IMR-90 (cell line): ENCODE data around the gene TCERG1L. TPM values are rescaled to one million over a fixed set of nuclear protein-coding genes. Genes with fewer than 3 reads are reported as not detected.

ENCODE experiments used
- ATAC-seq: fragments of 200-7000 bp; cut with Tn5 transposase; 2 replicates; pipeline ENCODE4 v1.9.1; 2020; ENCODE audit warnings: low read depth, mild to moderate bottlenecking, moderate library complexity
- BruUV-seq: library from RNA; stranded (reverse); fragments of 400-500 nt; replicated peaks from 2 replicates; lab custom pipeline; 2021; lab: Mats Ljungman, UMichigan
- CTCF ChIA-PET: fragments of 300-600 bp; formaldehyde crosslinking; extraction: SDS; loops from one replicate; lab custom pipeline; 2021; ENCODE audit warnings: antibody characterized with exemption; lab: Yijun Ruan, JAX
- POLR2A ChIA-PET: fragments of 300-600 bp; sonication (Branson Sonifier 250); formaldehyde crosslinking; loops from one replicate; lab custom pipeline; 2022; ENCODE audit warnings: antibody characterized with exemption; ENCODE audit not compliant: unreplicated experiment; lab: Charles Lee
- DNase-seq: peaks from one replicate; pipeline ENCODE4 v3.0.0; 2013
- H2AFZ ChIP-seq: replicated peaks from 2 replicates; pipeline ENCODE3; 2013; ENCODE audit warnings: low read length, mild to moderate bottlenecking; ENCODE audit not compliant: poor library complexity
- H2AK5ac ChIP-seq: 2 replicates; pipeline ENCODE4 v1.6.1; 2013; ENCODE audit warnings: low read depth, low read length, inconsistent platforms
- H2AK9ac ChIP-seq: replicated peaks from 2 replicates; pipeline ENCODE3; 2013; ENCODE audit warnings: mild to moderate bottlenecking, low read depth, low read length, moderate library complexity; ENCODE audit not compliant: poor library complexity
- H2BK120ac ChIP-seq: 2 replicates; pipeline ENCODE4 v1.6.1; 2013; ENCODE audit warnings: low read depth, low read length, inconsistent platforms
- H2BK15ac ChIP-seq: 3 replicates; pipeline ENCODE4 v1.6.1; 2013; ENCODE audit warnings: low read depth, low read length, inconsistent platforms
- H2BK20ac ChIP-seq: 2 replicates; pipeline ENCODE4 v1.6.1; 2013; ENCODE audit warnings: low read depth, mild to moderate bottlenecking, inconsistent platforms, low read length, moderate library complexity
- H2BK5ac ChIP-seq: 2 replicates; pipeline ENCODE4 v1.6.1; 2013; ENCODE audit warnings: mild to moderate bottlenecking, low read depth, low read length, inconsistent platforms; ENCODE audit not compliant: poor library complexity, severe bottlenecking
- H3K14ac ChIP-seq: replicated peaks from 2 replicates; pipeline ENCODE4 v1.6.1; 2013; ENCODE audit warnings: low read depth, low read length, inconsistent platforms
- H3K18ac ChIP-seq: 2 replicates; pipeline ENCODE4 v1.6.1; 2013; ENCODE audit warnings: low read depth, low read length, control low read depth
- H3K23ac ChIP-seq: 2 replicates; pipeline ENCODE4 v1.6.1; 2013; ENCODE audit warnings: low read depth, low read length, inconsistent platforms
- H3K27ac ChIP-seq: 2 replicates; pipeline ENCODE4 v1.5.1; 2013; ENCODE audit warnings: mild to moderate bottlenecking, control low read depth, low read length; ENCODE audit not compliant: insufficient read depth
- H3K27me3 ChIP-seq: 2 replicates; pipeline ENCODE4 v1.6.1; 2013; ENCODE audit warnings: low read length; ENCODE audit not compliant: control insufficient read depth, insufficient read depth
- H3K36me3 ChIP-seq: 2 replicates; pipeline ENCODE4 v1.6.1; 2013; ENCODE audit warnings: low read length, mixed read lengths; ENCODE audit not compliant: control insufficient read depth, insufficient read depth
- H3K4ac ChIP-seq: 2 replicates; pipeline ENCODE4 v1.6.1; 2013; ENCODE audit warnings: low read depth, low read length, inconsistent platforms
- H3K4me1 ChIP-seq: 2 replicates; pipeline ENCODE4 v1.6.1; 2013; ENCODE audit warnings: low read length, mixed read lengths; ENCODE audit not compliant: control insufficient read depth, insufficient read depth
- H3K4me2 ChIP-seq: 2 replicates; pipeline ENCODE4 v1.6.1; 2013; ENCODE audit warnings: low read depth, mild to moderate bottlenecking, control low read depth, low read length, moderate library complexity
- H3K4me3 ChIP-seq: 2 replicates; pipeline ENCODE4 v1.5.1; 2013; ENCODE audit warnings: low read depth, mild to moderate bottlenecking, control low read depth, low read length, moderate library complexity; ENCODE audit not compliant: insufficient read depth
- H3K56ac ChIP-seq: 2 replicates; pipeline ENCODE4 v1.6.1; 2013; ENCODE audit warnings: low read length, inconsistent platforms; ENCODE audit not compliant: insufficient read depth; ENCODE audit errors: extremely low read depth
- H3K79me1 ChIP-seq, 2 experiments: 2 replicates each; pipeline ENCODE4 v1.6.1; 2013; ENCODE audit warnings: low read length in 2 of 2, inconsistent platforms in 1 of 2, low read depth in 1 of 2
- H3K9ac ChIP-seq: 2 replicates; pipeline ENCODE4 v1.6.1; 2013; ENCODE audit warnings: low read depth, low read length, control low read depth
- H3K9me1 ChIP-seq: 2 replicates; pipeline ENCODE4 v1.6.1; 2013; ENCODE audit warnings: low read length, inconsistent platforms; ENCODE audit not compliant: insufficient read depth
- H3K9me3 ChIP-seq: 2 replicates; pipeline ENCODE4 v1.6.1; 2013; ENCODE audit warnings: low read length; ENCODE audit not compliant: control insufficient read depth, insufficient read depth
- H4K20me1 ChIP-seq: 2 replicates; pipeline ENCODE4 v1.6.1; 2013; ENCODE audit warnings: low read length, inconsistent platforms; ENCODE audit not compliant: insufficient read depth
- H4K5ac ChIP-seq: 2 replicates; pipeline ENCODE4 v1.6.1; 2013; ENCODE audit warnings: mild to moderate bottlenecking, low read depth, low read length, control low read depth
- H4K8ac ChIP-seq, 2 experiments: 2 replicates each; pipeline ENCODE4 v1.6.1; 2013; ENCODE audit warnings: low read depth in 2 of 2, low read length in 2 of 2, control low read depth in 1 of 2, inconsistent platforms in 1 of 2
- H4K91ac ChIP-seq: 2 replicates; pipeline ENCODE4 v1.6.1; 2013; ENCODE audit warnings: low read depth, low read length, inconsistent platforms; ENCODE audit not compliant: insufficient read depth
- BHLHE40 ChIP-seq: fragments of 150-350 bp; IDR thresholded peaks from 2 replicates; pipeline ENCODE4 v1.6.1; 2016; ENCODE audit warnings: mild to moderate bottlenecking, low read depth, low read length
- CEBPB ChIP-seq: IDR thresholded peaks from 2 replicates; pipeline ENCODE4 v1.6.1; 2012; ENCODE audit warnings: low read depth, low read length, improper control_type of control experiment
- CHD1 ChIP-seq: IDR thresholded peaks from 2 replicates; pipeline ENCODE4 v1.6.1; 2012; ENCODE audit warnings: low read depth, low read length, improper control_type of control experiment
- ELK1 ChIP-seq: fragments of 150-350 bp; IDR thresholded peaks from 2 replicates; pipeline ENCODE4 v1.6.1; 2016; ENCODE audit warnings: low read depth, mild to moderate bottlenecking, low read length, moderate library complexity, borderline replicate concordance
- FOS ChIP-seq: fragments of 150-350 bp; IDR thresholded peaks from 2 replicates; pipeline ENCODE4 v1.6.1; 2016; ENCODE audit warnings: low read depth, low read length
- MAFK ChIP-seq: IDR thresholded peaks from 2 replicates; pipeline ENCODE4 v1.6.1; 2012; ENCODE audit warnings: low read depth, low read length, improper control_type of control experiment
- MAZ ChIP-seq: IDR thresholded peaks from 2 replicates; pipeline ENCODE4 v1.6.1; 2012; ENCODE audit warnings: low read depth, mild to moderate bottlenecking, low read length, improper control_type of control experiment, moderate library complexity, borderline replicate concordance
- MXI1 ChIP-seq: IDR thresholded peaks from 2 replicates; pipeline ENCODE4 v1.6.1; 2012; ENCODE audit warnings: low read depth, mild to moderate bottlenecking, low read length, moderate library complexity, borderline replicate concordance
- NFE2L2 ChIP-seq: fragments of 150-350 bp; IDR thresholded peaks from 2 replicates; pipeline ENCODE4 v1.6.1; 2016; ENCODE audit warnings: low read depth, mild to moderate bottlenecking, low read length
- RAD21 ChIP-seq: IDR thresholded peaks from 2 replicates; pipeline ENCODE4 v1.6.1; 2012; ENCODE audit warnings: low read length, improper control_type of control experiment
- RCOR1 ChIP-seq: IDR thresholded peaks from 2 replicates; pipeline ENCODE4 v1.6.1; 2012; ENCODE audit warnings: mild to moderate bottlenecking, low read length, improper control_type of control experiment; ENCODE audit not compliant: insufficient replicate concordance
- RFX5 ChIP-seq: IDR thresholded peaks from 2 replicates; pipeline ENCODE4 v1.8.0; 2012; ENCODE audit warnings: low read depth, mild to moderate bottlenecking, low read length, moderate library complexity
- SMC3 ChIP-seq: fragments of 150-350 bp; IDR thresholded peaks from 2 replicates; pipeline ENCODE4 v1.6.1; 2016; ENCODE audit warnings: low read depth, mild to moderate bottlenecking, antibody characterized with exemption, low read length, moderate library complexity
- WGBS, 2 experiments: methylation state at CpG; one replicate each; pipeline versions ENCODE4 v1.1.5 to v1.1.7; 2013; ENCODE audit warnings: missing lambda C conversion rate in 2 of 2; ENCODE audit not compliant: insufficient read length in 1 of 2; ENCODE audit errors: extremely low coverage in 2 of 2; 5-methylcytosine and 5-hydroxymethylcytosine counted together
- dilution Hi-C: fragments of 300-500 bp; cut with HindIII; formaldehyde crosslinking; loops from one replicate; pipeline ENCODE4 v1.14.3; 2018; ENCODE audit warnings: low sequenced_read_pairs; ENCODE audit not compliant: unreplicated experiment
- in situ Hi-C: fragments of 300-500 bp; cut with MboI; formaldehyde crosslinking; loops from 3 replicates; pipeline ENCODE4 v1.14.3; 2019; ENCODE audit warnings: low sequenced_read_pairs, inconsistent platforms, mixed read lengths
- intact Hi-C: fragments of 100-400 bp; cut with micrococcal nuclease; formaldehyde crosslinking; loops from 2 replicates; pipeline ENCODE4 v1.10.0; 2022
- polyA plus RNA-seq, 3 experiments: library from polyadenylated mRNA; depleted of rRNA; stranded (reverse); fragments of >200 nt; gene quantifications; 2 replicates each; pipeline ENCODE4 v1.2.3, GENCODE V29; 2012; ENCODE audit warnings: low replicate concordance in 1 of 3
- total RNA-seq: library from RNA; depleted of rRNA; stranded (reverse); fragments of >200 nt; gene quantifications from 2 replicates; pipeline ENCODE4 v1.2.3, GENCODE V29; 2012
- TF ChIP-seq, protein P1 (sequence below): fragments of 150-350 bp; IDR thresholded peaks from 2 replicates; pipeline ENCODE4 v1.6.1; 2017; ENCODE audit warnings: mild to moderate bottlenecking, antibody characterized with exemption, low read length, low read depth

The TCERG1L gene
- total and polyA plus RNA-seq, 2 of the 4 experiments (the other 2 are of a cell fraction), result not detected

- Histone ChIP-seq H3K36me3 (no peaks in the 10 kb centered on the region), H4K91ac (no peak overlapping the region), H3K27me3 (no peaks in the 10 kb centered on the region), H2BK5ac (no peak overlapping the region), H2AK5ac (no peak overlapping the region), H3K79me1 (no peaks in the 10 kb centered on the region), H4K20me1 (no peaks in the 10 kb centered on the region), H3K18ac (no peak overlapping the region), H3K4me2 (no peak overlapping the region), H3K9me3 (peaks cover 59% of the 10 kb centered on the region), H3K9ac (no peak overlapping the region), H3K4me1 (no peaks in the 10 kb centered on the region), H3K56ac (no peak overlapping the region), H3K27ac (no peak overlapping the region), H4K8ac (no peak overlapping the region), H3K14ac (no peak overlapping the region), H3K4me3 (no peak overlapping the region), H2BK15ac (no peak overlapping the region), H4K5ac (no peak overlapping the region), H2AFZ (no peak overlapping the region), H2BK20ac (no peak overlapping the region), H3K4ac (no peak overlapping the region), H3K9me1 (no peaks in the 10 kb centered on the region), H3K23ac (no peak overlapping the region), H2BK120ac (no peak overlapping the region), H2AK9ac (no peak overlapping the region)
- WGBS, 2 experiments, result no CpG with 5 or more reads among the region's 18 CpGs
- dilution Hi-C loops (no loop called here), in situ Hi-C loops (no loop called here), intact Hi-C loops (no loop called here)
- ChIA-PET CTCF (no interaction called here), POLR2A (no interaction called here)
- BruUV-seq, result no TSS peak
- TF ChIP-seq, protein P1, sequence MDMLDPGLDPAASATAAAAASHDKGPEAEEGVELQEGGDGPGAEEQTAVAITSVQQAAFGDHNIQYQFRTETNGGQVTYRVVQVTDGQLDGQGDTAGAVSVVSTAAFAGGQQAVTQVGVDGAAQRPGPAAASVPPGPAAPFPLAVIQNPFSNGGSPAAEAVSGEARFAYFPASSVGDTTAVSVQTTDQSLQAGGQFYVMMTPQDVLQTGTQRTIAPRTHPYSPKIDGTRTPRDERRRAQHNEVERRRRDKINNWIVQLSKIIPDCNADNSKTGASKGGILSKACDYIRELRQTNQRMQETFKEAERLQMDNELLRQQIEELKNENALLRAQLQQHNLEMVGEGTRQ, result no peak
- TF ChIP-seq MAFK (no peak), RCOR1 (no peak), SMC3 (no peak), RFX5 (no peak), FOS (no peak), RAD21 (no peak), CHD1 (no peak), MXI1 (no peak), MAZ (no peak), BHLHE40 (no peak), CEBPB (no peak), NFE2L2 (no peak), ELK1 (no peak)
- ATAC-seq (no peak), DNase-seq (no peak)
These were observed 233.2 kb downstream of the TCERG1L start for GRCh38 chr10:131078131-131078881.
